Stomach (tissue), 4 donors: ENCODE data around the gene FCGBP.

Experiments used
- POLR2A ChIP-seq, 4 donors: fragments of 450-650 bp; IDR thresholded peaks; one replicate each; pipeline ENCODE4 v1.6.1; 2016; ENCODE audit warnings: antibody characterized with exemption in 4 of 4, control low read depth in 2 of 4, mild to moderate bottlenecking in 1 of 4, moderate library complexity in 1 of 4
- TF ChIP-seq, protein P1 (sequence below), 7 experiments: fragments of 450-650 bp in 4 of 7; fragments of 200-600 bp in 3 of 7; sonication (generic) in 3 of 7; IDR thresholded peaks; one replicate each; pipeline ENCODE4 v1.5.1; 2016 to 2019; ENCODE audit warnings: antibody characterized with exemption in 7 of 7, control low read depth in 2 of 7, mild to moderate bottlenecking in 1 of 7

DNA sequence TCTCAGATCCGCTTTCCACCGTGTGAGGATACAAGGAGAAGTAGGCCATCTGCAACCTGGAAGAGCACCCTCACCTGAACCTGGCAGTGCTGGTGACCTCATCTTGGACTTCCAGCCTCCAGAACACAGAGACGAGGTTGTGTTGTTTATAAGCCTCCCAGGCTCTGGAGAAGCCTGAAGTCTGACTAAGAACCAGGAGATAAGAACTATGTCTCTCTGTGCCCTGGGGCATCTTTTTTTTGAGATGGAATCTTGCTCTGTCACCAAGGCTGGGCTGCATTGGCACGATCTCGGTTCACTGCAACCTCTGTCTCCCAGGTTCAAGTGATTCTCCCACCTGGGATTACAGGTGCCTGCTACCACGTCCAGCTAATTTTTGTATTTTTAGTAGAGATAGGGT, 14.5 kb downstream of the FCGBP start:
- TF ChIP-seq, protein P1, sequence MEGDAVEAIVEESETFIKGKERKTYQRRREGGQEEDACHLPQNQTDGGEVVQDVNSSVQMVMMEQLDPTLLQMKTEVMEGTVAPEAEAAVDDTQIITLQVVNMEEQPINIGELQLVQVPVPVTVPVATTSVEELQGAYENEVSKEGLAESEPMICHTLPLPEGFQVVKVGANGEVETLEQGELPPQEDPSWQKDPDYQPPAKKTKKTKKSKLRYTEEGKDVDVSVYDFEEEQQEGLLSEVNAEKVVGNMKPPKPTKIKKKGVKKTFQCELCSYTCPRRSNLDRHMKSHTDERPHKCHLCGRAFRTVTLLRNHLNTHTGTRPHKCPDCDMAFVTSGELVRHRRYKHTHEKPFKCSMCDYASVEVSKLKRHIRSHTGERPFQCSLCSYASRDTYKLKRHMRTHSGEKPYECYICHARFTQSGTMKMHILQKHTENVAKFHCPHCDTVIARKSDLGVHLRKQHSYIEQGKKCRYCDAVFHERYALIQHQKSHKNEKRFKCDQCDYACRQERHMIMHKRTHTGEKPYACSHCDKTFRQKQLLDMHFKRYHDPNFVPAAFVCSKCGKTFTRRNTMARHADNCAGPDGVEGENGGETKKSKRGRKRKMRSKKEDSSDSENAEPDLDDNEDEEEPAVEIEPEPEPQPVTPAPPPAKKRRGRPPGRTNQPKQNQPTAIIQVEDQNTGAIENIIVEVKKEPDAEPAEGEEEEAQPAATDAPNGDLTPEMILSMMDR (IDR thresholded peaks at IDR 0.05), result no peak
- TF ChIP-seq POLR2A (IDR thresholded peaks at IDR 0.05), result no peak
